ENCODE results near the gene NECAB2.
A peak's percentile ranks its signal among the peaks of the same experiment; 100 is the strongest.

NECAB2 gene

GRCh38 chr16:83981799-83982198, 13.8 kb downstream of the NECAB2 start:
- no peak for DNase-seq (ENCODE audit: extremely low read depth in 1 of 2, low read depth in 1 of 2)

- DNase-seq (ENCODE audit: extremely low read depth in 1 of 2, low read depth in 1 of 2), result no peak
Measured at GRCh38 chr16:83983491-83983890, 15.4 kb downstream of the NECAB2 start.

GRCh38 chr16:83989300-83989699, 21.3 kb downstream of the NECAB2 start:
- DNase-seq (ENCODE audit: extremely low read depth in 1 of 2, low read depth in 1 of 2), result no peak

- no peak for DNase-seq (ENCODE audit: extremely low read depth in 1 of 2, low read depth in 1 of 2)
Measured at GRCh38 chr16:83990492-83990891, 22.4 kb downstream of the NECAB2 start.

GRCh38 chr16:83992624-83993023, 24.6 kb downstream of the NECAB2 start:
- DNase-seq (ENCODE audit: extremely low read depth in 1 of 2, low read depth in 1 of 2), result no peak

GRCh38 chr16:83994087-83994486, 26.0 kb downstream of the NECAB2 start:
- no peak for DNase-seq (ENCODE audit: extremely low read depth in 1 of 2, low read depth in 1 of 2)

GRCh38 chr16:83994703-83995102, 26.7 kb downstream of the NECAB2 start:
- DNase-seq (ENCODE audit: extremely low read depth in 1 of 2, low read depth in 1 of 2), result no peak

GRCh38 chr16:83995754-83996153, 27.7 kb downstream of the NECAB2 start:
- no peak for DNase-seq (ENCODE audit: extremely low read depth in 1 of 2, low read depth in 1 of 2)

- no peak for DNase-seq (ENCODE audit: extremely low read depth in 1 of 2, low read depth in 1 of 2)
Measured at GRCh38 chr16:83996481-83997252, 28.6 kb downstream of the NECAB2 start.

- DNase-seq (ENCODE audit: extremely low read depth in 1 of 2, low read depth in 1 of 2), result no peak
Measured at GRCh38 chr16:83998091-83998490, 30.0 kb downstream of the NECAB2 start.

GRCh38 chr16:84000989-84001642, 33.1 kb downstream of the NECAB2 start:
- DNase-seq (ENCODE audit: extremely low read depth in 1 of 2, low read depth in 1 of 2), result no peak

GRCh38 chr16:84001726-84002125, 33.7 kb downstream of the NECAB2 start:
- DNase-seq (ENCODE audit: extremely low read depth in 1 of 2, low read depth in 1 of 2), result no peak

GRCh38 chr16:84003038-84003437, 35.0 kb downstream of the NECAB2 start:
- no peak for DNase-seq (ENCODE audit: extremely low read depth in 1 of 2, low read depth in 1 of 2)

GRCh38 chr16:84004442-84004841, 36.4 kb downstream of the NECAB2 start:
- no peak for DNase-seq (ENCODE audit: extremely low read depth in 1 of 2, low read depth in 1 of 2)

- DNase-seq (ENCODE audit: extremely low read depth in 1 of 2, low read depth in 1 of 2), result no peak
Measured at GRCh38 chr16:84005391-84005790, 37.3 kb downstream of the NECAB2 start.

- DNase-seq (ENCODE audit: extremely low read depth in 1 of 2, low read depth in 1 of 2), result no peak
Measured at GRCh38 chr16:84007520-84007919, 39.5 kb downstream of the NECAB2 start.

GRCh38 chr16:84007965-84008364, 39.9 kb downstream of the NECAB2 start:
- no peak for DNase-seq (ENCODE audit: extremely low read depth in 1 of 2, low read depth in 1 of 2)

- no peak for DNase-seq (ENCODE audit: extremely low read depth in 1 of 2, low read depth in 1 of 2)
Measured at GRCh38 chr16:84009282-84009681, 41.2 kb downstream of the NECAB2 start.

GRCh38 chr16:84013787-84014569, 45.9 kb downstream of the NECAB2 start:
- peak; percentile 31 to 77 for DNase-seq (ENCODE audit: extremely low read depth in 1 of 2, low read depth in 1 of 2)

GRCh38 chr16:84014570-84015327, 46.7 kb downstream of the NECAB2 start:
- no peak for DNase-seq (ENCODE audit: extremely low read depth in 1 of 2, low read depth in 1 of 2)

- DNase-seq (ENCODE audit: extremely low read depth in 1 of 2, low read depth in 1 of 2), result no peak
Measured at GRCh38 chr16:84015399-84015798, 47.4 kb downstream of the NECAB2 start.
